Bronchial epithelial cell (primary cell): ENCODE data around the gene TMEM63C. TPM values are rescaled to one million over a fixed set of nuclear protein-coding genes. Genes with fewer than 3 reads are reported as not detected.

ENCODE experiments used
- DNase-seq: peaks from one replicate; pipeline ENCODE4 v3.0.0-alpha.2; 2010; ENCODE audit warnings: low read depth
- FAIRE-seq: peaks from 2 replicates; lab custom pipeline; 2011; peaks lifted over from hg19 to GRCh38; lab: Jason Lieb, UNC
- H3K27me3 ChIP-seq: 2 replicates; pipeline ENCODE4 v1.5.1; 2011; ENCODE audit warnings: low read length; ENCODE audit not compliant: control insufficient read depth, insufficient read depth
- H3K36me3 ChIP-seq: 2 replicates; pipeline ENCODE4 v1.5.1; 2011; ENCODE audit warnings: low read length; ENCODE audit not compliant: control insufficient read depth, insufficient read depth
- H3K4me3 ChIP-seq: 2 replicates; pipeline ENCODE4 v1.5.1; 2011; ENCODE audit warnings: mild to moderate bottlenecking, low read depth, low read length, control low read depth
- CTCF ChIP-seq: IDR thresholded peaks from 2 replicates; pipeline ENCODE4 v1.5.1; 2011; ENCODE audit warnings: mild to moderate bottlenecking, moderate library complexity, low read length, control low read depth, inconsistent platforms; ENCODE audit not compliant: insufficient read depth, severe bottlenecking
- total RNA-seq: library from RNA; depleted of rRNA; stranded (reverse); fragments of >200 nt; gene quantifications from 2 replicates; pipeline ENCODE4 v1.2.1, GENCODE V29; 2014

Gene TMEM63C
- total RNA-seq, 1 donor from 2014 or later: 0.79 TPM

GRCh38 chr14:77266336-77266735 lies 84.7 kb downstream of the TMEM63C start:
- TF ChIP-seq CTCF: no peak
- DNase-seq (no peak), FAIRE-seq (no peak)
- Histone ChIP-seq H3K27me3 (peaks cover 11% of the 10 kb centered on the region), H3K36me3 (no peaks in the 10 kb centered on the region), H3K4me3 (no peak overlapping the region)

- FAIRE-seq (no peak), DNase-seq (no peak)
- Histone ChIP-seq H3K27me3 (peaks cover 13% of the 10 kb centered on the region), H3K4me3 (no peak overlapping the region), H3K36me3 (no peaks in the 10 kb centered on the region)
- TF ChIP-seq CTCF: no peak
Observed at GRCh38 chr14:77267937-77268699, 86.5 kb downstream of the TMEM63C start.

GRCh38 chr14:77268989-77269600 lies 87.5 kb downstream of the TMEM63C start:
- no peak overlapping the region for H3K4me3 ChIP-seq
- peak; percentile 40 for DNase-seq
- FAIRE-seq: no peak
- no peak for TF ChIP-seq CTCF
- peaks cover 13% of the 10 kb centered on the region for H3K27me3 ChIP-seq
- no peaks in the 10 kb centered on the region for H3K36me3 ChIP-seq

GRCh38 chr14:77270361-77271112 lies 88.9 kb downstream of the TMEM63C start:
- DNase-seq: no peak
- H3K36me3 ChIP-seq: no peaks in the 10 kb centered on the region
- peaks cover 13% of the 10 kb centered on the region for H3K27me3 ChIP-seq
- no peak for FAIRE-seq
- no peak for TF ChIP-seq CTCF
- H3K4me3 ChIP-seq: peak overlapping the region; percentile 7

GRCh38 chr14:77271113-77271710 lies 89.6 kb downstream of the TMEM63C start, which contains the start of gene NGB:
TSS of gene NGB (minus strand) at chr14:77271206. CDS start at chr14:77270937, 269 bp downstream.
- peak within 1 kb of the TSS; percentile 7 for H3K4me3 ChIP-seq
- peaks cover 13% of the 10 kb centered on the region for H3K27me3 ChIP-seq
- no peaks in the 10 kb centered on the region for H3K36me3 ChIP-seq
- TF ChIP-seq CTCF: no peak
- DNase-seq: no peak
- no peak for FAIRE-seq
